Cardiac muscle cell (in vitro differentiated cells and primary cell): ENCODE results near the gene DLL4. TPM values are rescaled to one million over a fixed set of nuclear protein-coding genes. Genes with fewer than 3 reads are reported as not detected.
A peak's percentile ranks its signal among the peaks of the same experiment; 100 is the strongest.

Experiments
- DNase-seq, 2 donors: peaks; one replicate each; pipeline versions ENCODE4 v3.0.0 to v3.0.0-alpha.2; 2010 to 2017; ENCODE audit warnings: low read depth in 1 of 2, low spot score in 1 of 2
- H3K27ac ChIP-seq: fragments of 200-600 bp; sonication (generic); 2 replicates; pipeline ENCODE4 v1.5.1; 2016
- H3K27me3 ChIP-seq: fragments of 200-600 bp; sonication (generic); 2 replicates; pipeline ENCODE4 v1.6.0; 2016; ENCODE audit warnings: control low read depth
- H3K36me3 ChIP-seq: fragments of 200-600 bp; sonication (generic); 2 replicates; pipeline ENCODE4 v1.5.1; 2016; ENCODE audit warnings: control low read depth
- H3K4me1 ChIP-seq: fragments of 200-600 bp; sonication (generic); 2 replicates; pipeline ENCODE4 v1.8.1; 2017; ENCODE audit warnings: low read depth, mild to moderate bottlenecking, mixed run types
- H3K4me3 ChIP-seq: fragments of 200-600 bp; sonication (generic); 2 replicates; pipeline ENCODE4 v1.5.1; 2016; ENCODE audit warnings: mild to moderate bottlenecking
- H3K9me3 ChIP-seq: fragments of 200-600 bp; sonication (generic); 2 replicates; pipeline ENCODE4 v1.5.1; 2017; ENCODE audit warnings: low read depth, mild to moderate bottlenecking, control low read depth
- polyA plus RNA-seq: library from polyadenylated mRNA; unstranded; fragments of >200 nt; fragmentation: Nextera tagmentation; extraction: Ambion mirVana; gene quantifications from 2 replicates; pipeline ENCODE4 v1.2.1, GENCODE V29; 2016
- total RNA-seq: library from RNA; depleted of rRNA; stranded (reverse); fragments of >200 nt; gene quantifications from 2 replicates; pipeline ENCODE4 v1.2.3, GENCODE V29; 2016
- TF ChIP-seq, protein P1 (sequence below): IDR thresholded peaks from 2 replicates; pipeline ENCODE4 v1.5.1; 2012; ENCODE audit warnings: low read depth, mild to moderate bottlenecking, low read length

DLL4 gene
- total and polyA plus RNA-seq, 2 experiments from 2014 or later: 0.71 TPM; not detected in 1

GRCh38 chr15:40976819-40977218 lies 47.7 kb downstream of the DLL4 start:
- H3K4me1 ChIP-seq: no peaks in the 10 kb centered on the region
- no peaks in the 10 kb centered on the region for H3K27me3 ChIP-seq
- DNase-seq: no peak
- no peak overlapping the region for H3K27ac ChIP-seq
- H3K9me3 ChIP-seq: no peaks in the 10 kb centered on the region
- TF ChIP-seq, protein P1, sequence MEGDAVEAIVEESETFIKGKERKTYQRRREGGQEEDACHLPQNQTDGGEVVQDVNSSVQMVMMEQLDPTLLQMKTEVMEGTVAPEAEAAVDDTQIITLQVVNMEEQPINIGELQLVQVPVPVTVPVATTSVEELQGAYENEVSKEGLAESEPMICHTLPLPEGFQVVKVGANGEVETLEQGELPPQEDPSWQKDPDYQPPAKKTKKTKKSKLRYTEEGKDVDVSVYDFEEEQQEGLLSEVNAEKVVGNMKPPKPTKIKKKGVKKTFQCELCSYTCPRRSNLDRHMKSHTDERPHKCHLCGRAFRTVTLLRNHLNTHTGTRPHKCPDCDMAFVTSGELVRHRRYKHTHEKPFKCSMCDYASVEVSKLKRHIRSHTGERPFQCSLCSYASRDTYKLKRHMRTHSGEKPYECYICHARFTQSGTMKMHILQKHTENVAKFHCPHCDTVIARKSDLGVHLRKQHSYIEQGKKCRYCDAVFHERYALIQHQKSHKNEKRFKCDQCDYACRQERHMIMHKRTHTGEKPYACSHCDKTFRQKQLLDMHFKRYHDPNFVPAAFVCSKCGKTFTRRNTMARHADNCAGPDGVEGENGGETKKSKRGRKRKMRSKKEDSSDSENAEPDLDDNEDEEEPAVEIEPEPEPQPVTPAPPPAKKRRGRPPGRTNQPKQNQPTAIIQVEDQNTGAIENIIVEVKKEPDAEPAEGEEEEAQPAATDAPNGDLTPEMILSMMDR: no peak
- H3K36me3 ChIP-seq: peaks cover 41% of the 10 kb centered on the region
- H3K4me3 ChIP-seq: no peak overlapping the region

DNA sequence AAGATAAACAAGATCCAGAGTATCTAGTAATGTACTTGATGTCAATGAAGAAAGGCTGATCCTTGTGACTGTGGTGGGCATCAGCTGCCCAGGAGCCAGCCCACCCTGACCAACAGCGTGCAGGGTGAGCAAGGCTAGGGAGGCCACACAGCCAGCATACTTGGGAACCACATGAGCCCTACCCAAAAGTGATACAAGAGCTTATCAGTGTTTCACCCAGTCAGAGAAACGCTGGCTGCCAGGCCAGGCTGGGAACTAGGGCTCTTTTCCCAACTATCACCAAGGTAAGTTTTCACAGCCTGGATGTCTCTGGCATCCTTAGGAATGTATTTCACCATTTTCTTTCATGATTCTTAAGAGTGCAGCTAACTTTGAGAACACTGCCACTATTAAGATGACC lies 49.0 kb downstream of the DLL4 start:
- H3K36me3 ChIP-seq: peaks cover 54% of the 10 kb centered on the region

GRCh38 chr15:40978562-40978961 lies 49.4 kb downstream of the DLL4 start:
- H3K4me3 ChIP-seq: no peak overlapping the region
- no peak overlapping the region for H3K27ac ChIP-seq
- DNase-seq: no peak
- H3K9me3 ChIP-seq: no peaks in the 10 kb centered on the region
- TF ChIP-seq, protein P1: no peak
- H3K36me3 ChIP-seq: peaks cover 59% of the 10 kb centered on the region
- no peaks in the 10 kb centered on the region for H3K27me3 ChIP-seq
- no peaks in the 10 kb centered on the region for H3K4me1 ChIP-seq

More for the DNA sequence above, 49.0 kb downstream of the DLL4 start:
- H3K27me3 ChIP-seq: no peaks in the 10 kb centered on the region
- TF ChIP-seq, protein P1: no peak
- no peak overlapping the region for H3K4me3 ChIP-seq
- H3K4me1 ChIP-seq: no peaks in the 10 kb centered on the region
- H3K9me3 ChIP-seq: no peaks in the 10 kb centered on the region
- no peak for DNase-seq
- no peak overlapping the region for H3K27ac ChIP-seq

GRCh38 chr15:40981186-40981585 lies 52.0 kb downstream of the DLL4 start:
- Histone ChIP-seq H3K9me3 (no peaks in the 10 kb centered on the region), H3K27ac (no peak overlapping the region), H3K4me1 (no peaks in the 10 kb centered on the region), H3K36me3 (peaks cover 79% of the 10 kb centered on the region), H3K27me3 (no peaks in the 10 kb centered on the region), H3K4me3 (no peak overlapping the region)
- DNase-seq: no peak
- TF ChIP-seq, protein P1: no peak

- DNase-seq: peak in 1 of 2 donors; percentile 89
- H3K27me3 ChIP-seq: no peaks in the 10 kb centered on the region
- peaks cover 90% of the 10 kb centered on the region for H3K36me3 ChIP-seq
- H3K9me3 ChIP-seq: no peaks in the 10 kb centered on the region
- no peak overlapping the region for H3K4me3 ChIP-seq
- no peak overlapping the region for H3K27ac ChIP-seq
- H3K4me1 ChIP-seq: no peaks in the 10 kb centered on the region
- TF ChIP-seq, protein P1: no peak
Measured at GRCh38 chr15:40982855-40983254, 53.7 kb downstream of the DLL4 start.

- H3K9me3 ChIP-seq: no peaks in the 10 kb centered on the region
- no peaks in the 10 kb centered on the region for H3K27me3 ChIP-seq
- H3K4me3 ChIP-seq: no peak overlapping the region
- TF ChIP-seq, protein P1: no peak
- H3K36me3 ChIP-seq: peaks cover 80% of the 10 kb centered on the region
- no peak for DNase-seq
- no peaks in the 10 kb centered on the region for H3K4me1 ChIP-seq
- H3K27ac ChIP-seq: no peak overlapping the region
Measured at GRCh38 chr15:40984406-40984805, 55.3 kb downstream of the DLL4 start.
